ENCODE results near the gene STK39.

DNA sequence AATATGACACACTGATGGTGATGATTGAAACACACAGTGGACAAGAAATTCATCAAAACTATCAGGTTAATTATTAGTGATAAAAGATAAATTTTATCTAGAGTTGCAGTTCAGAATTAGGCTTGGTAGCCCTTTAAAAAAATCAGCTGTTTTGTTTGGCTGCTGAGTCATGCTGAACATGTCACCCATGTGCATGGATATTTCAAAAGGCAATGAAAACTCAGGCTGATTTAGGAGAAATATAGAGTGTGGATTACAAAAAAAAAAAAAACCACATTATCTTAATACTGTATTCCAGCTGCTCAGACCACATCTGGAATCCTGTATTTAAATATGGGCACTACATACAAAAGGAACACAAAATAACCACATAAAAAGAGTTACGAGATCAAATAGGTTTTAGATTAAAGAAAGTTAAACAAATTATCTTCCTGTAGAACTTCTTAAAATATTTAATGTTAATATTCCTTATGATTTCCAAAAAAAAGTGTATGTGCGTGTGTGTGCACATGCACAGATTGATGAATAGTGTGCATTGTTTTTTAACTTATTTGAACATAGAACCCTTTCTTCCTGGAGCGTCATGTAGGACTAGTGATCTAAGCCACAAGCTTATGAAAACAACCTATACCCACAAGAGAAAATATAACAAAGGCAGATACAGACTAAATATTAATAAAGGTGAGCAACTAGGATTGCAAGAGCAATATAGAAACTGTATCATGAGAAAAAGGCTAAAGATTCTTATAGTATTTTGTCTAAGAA lies 186.2 kb downstream of the STK39 start:
- no peak for TF ChIP-seq ZNF274 (IDR thresholded peaks at IDR 0.05; ENCODE audit: low read depth, low read length)
- TF ChIP-seq YY1 (IDR thresholded peaks at IDR 0.05; ENCODE audit: insufficient read depth, insufficient read length), result no peak
